Measurements from ENCODE around the gene ARVCF. TPM values are rescaled to one million over a fixed set of nuclear protein-coding genes. Genes with fewer than 3 reads are reported as not detected.
A peak's percentile ranks its signal among the peaks of the same experiment; 100 is the strongest.

Gene ARVCF
- total RNA-seq, 4 donors from 2014 or later: 32.5 to 61.5 (median 39.5) TPM

- no peak for TF ChIP-seq CTCF (IDR thresholded peaks at IDR 0.05)
- no peak for TF ChIP-seq EP300 (IDR thresholded peaks at IDR 0.05)
- no peak for TF ChIP-seq POLR2A (IDR thresholded peaks at IDR 0.05)
- TF ChIP-seq POLR2AphosphoS5 (IDR thresholded peaks at IDR 0.05): no peak
- no peak for ATAC-seq
- Histone ChIP-seq H3K4me3 (no peak overlapping the region), H3K4me1 (peaks cover 0 to 55% (median 27%) of the 10 kb centered on the region in 3 donors), H3K36me3 (peaks cover 0 to 42% of the 10 kb centered on the region in 2 donors), H3K27ac (no peak overlapping the region), H3K9me3 (no peaks in the 10 kb centered on the region), H3K27me3 (no peaks in the 10 kb centered on the region)
- no CpG with 5 or more reads among the region's 8 CpGs for WGBS, 2 donors (ENCODE audit: low coverage in 1 of 2)
These were observed 54.8 kb downstream of the ARVCF start for GRCh38 chr22:19961868-19962245.

GRCh38 chr22:19961201-19961580 lies 55.4 kb downstream of the ARVCF start:
- no peaks in the 10 kb centered on the region for H3K27me3 ChIP-seq
- H3K27ac ChIP-seq: no peak overlapping the region
- no peak for TF ChIP-seq CTCF (IDR thresholded peaks at IDR 0.05)
- no peak for TF ChIP-seq POLR2A (IDR thresholded peaks at IDR 0.05)
- no peak for TF ChIP-seq EP300 (IDR thresholded peaks at IDR 0.05)
- TF ChIP-seq POLR2AphosphoS5 (IDR thresholded peaks at IDR 0.05): no peak
- 100% methylated on average over 3 of the region's 9 CpGs; no CpG with 5 or more reads in 1 of the 2 donors for WGBS, 2 donors (ENCODE audit: low coverage in 1 of 2)
- no peaks in the 10 kb centered on the region for H3K9me3 ChIP-seq
- no peak overlapping the region for H3K4me3 ChIP-seq
- no peak for ATAC-seq
- H3K4me1 ChIP-seq: peaks cover 0 to 55% (median 27%) of the 10 kb centered on the region in 3 donors
- peaks cover 0 to 36% of the 10 kb centered on the region in 2 donors for H3K36me3 ChIP-seq

- TF ChIP-seq POLR2A (IDR thresholded peaks at IDR 0.05): no peak
- no peak for TF ChIP-seq CTCF (IDR thresholded peaks at IDR 0.05)
- TF ChIP-seq POLR2AphosphoS5 (IDR thresholded peaks at IDR 0.05): no peak
- no peak for TF ChIP-seq EP300 (IDR thresholded peaks at IDR 0.05)
- Histone ChIP-seq H3K27me3 (no peaks in the 10 kb centered on the region), H3K4me3 (no peak overlapping the region), H3K36me3 (peaks cover 0 to 31% of the 10 kb centered on the region in 2 donors), H3K9me3 (no peaks in the 10 kb centered on the region), H3K4me1 (peaks cover 0 to 56% (median 27%) of the 10 kb centered on the region in 3 donors), H3K27ac (peak overlapping the region in 1 of 4 donors; percentile 31)
- ATAC-seq: no peak
- no CpG with 5 or more reads among the region's 12 CpGs for WGBS, 2 donors (ENCODE audit: low coverage in 1 of 2)
These were observed 56.0 kb downstream of the ARVCF start for GRCh38 chr22:19960491-19961200.

GRCh38 chr22:19959587-19960490 lies 56.8 kb downstream of the ARVCF start:
- no peaks in the 10 kb centered on the region for H3K9me3 ChIP-seq
- H3K27me3 ChIP-seq: no peaks in the 10 kb centered on the region
- 45% methylated on average over 1 of the region's 13 CpGs; no CpG with 5 or more reads in 1 of the 2 donors for WGBS, 2 donors (ENCODE audit: low coverage in 1 of 2)
- H3K36me3 ChIP-seq: peaks cover 0 to 23% of the 10 kb centered on the region in 2 donors
- peak overlapping the region in 1 of 2 donors; percentile 44 for H3K4me3 ChIP-seq
- ATAC-seq: no peak
- TF ChIP-seq POLR2A (IDR thresholded peaks at IDR 0.05): peak in 1 of 2 donors; percentile 8
- no peak for TF ChIP-seq POLR2AphosphoS5 (IDR thresholded peaks at IDR 0.05)
- no peak for TF ChIP-seq EP300 (IDR thresholded peaks at IDR 0.05)
- H3K4me1 ChIP-seq: peaks cover 0 to 62% (median 27%) of the 10 kb centered on the region in 3 donors
- peak overlapping the region in 3 of 4 donors; percentile 71 to 82 (median 75) for H3K27ac ChIP-seq

DNA sequence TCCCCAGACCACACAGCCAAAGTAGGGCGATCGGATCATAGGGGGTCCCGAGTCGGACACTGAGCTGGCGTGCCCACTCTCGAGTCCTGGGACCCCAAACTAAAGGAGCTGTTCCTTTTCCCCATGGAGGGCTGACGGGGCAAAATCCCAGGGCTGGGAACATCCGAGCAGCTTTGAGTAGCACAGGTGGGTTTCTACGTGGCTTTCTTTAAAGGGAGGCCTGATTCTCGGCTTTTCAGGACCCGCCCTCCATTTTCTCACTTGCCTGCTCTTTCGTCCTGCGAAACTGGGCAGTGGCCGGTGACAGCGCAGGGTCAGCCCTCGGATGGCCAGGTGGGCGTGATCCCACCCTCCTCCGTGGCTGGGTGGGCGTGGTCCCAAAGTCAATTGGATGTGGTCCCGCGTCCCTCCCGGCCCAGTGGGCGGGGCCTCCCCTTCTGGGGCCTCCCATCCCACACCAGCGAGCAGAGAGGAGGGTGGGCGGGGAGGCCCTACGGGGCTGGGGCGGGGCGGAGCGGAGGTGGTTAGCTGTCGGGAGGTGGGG lies 57.5 kb downstream of the ARVCF start:
- Histone ChIP-seq H3K27ac (peak overlapping the region in 3 of 4 donors; percentile 71 to 82 (median 75)), H3K27me3 (no peaks in the 10 kb centered on the region), H3K36me3 (peaks cover 0 to 16% of the 10 kb centered on the region in 2 donors), H3K4me1 (peaks cover 0 to 68% (median 27%) of the 10 kb centered on the region in 3 donors), H3K4me3 (peak overlapping the region in 1 of 2 donors; percentile 44), H3K9me3 (no peaks in the 10 kb centered on the region)
- ATAC-seq: peak; percentile 82
- TF ChIP-seq CTCF (IDR thresholded peaks at IDR 0.05) (no peak), POLR2AphosphoS5 (IDR thresholded peaks at IDR 0.05) (peak; percentile 62), POLR2A (IDR thresholded peaks at IDR 0.05) (no peak)
- 20 to 41% methylated on average over 1 to 4 of the region's 30 CpGs for WGBS, 2 donors (ENCODE audit: low coverage in 1 of 2)

All from gastroesophageal sphincter (tissue), 4 donors.